Endodermal cell (in vitro differentiated cells): ENCODE measurements around the gene TCN1. TPM values are rescaled to one million over a fixed set of nuclear protein-coding genes. Genes with fewer than 3 reads are reported as not detected.
"Not testable (repeated sequence)": the region's sequence is repeated elsewhere in the genome, so short reads cannot be mapped to it uniquely, and the experiment has no call there.

Source experiments
- DNase-seq: peaks from one replicate; pipeline ENCODE4 v3.0.0-alpha.2; 2017
- H3K27ac ChIP-seq: 2 replicates; pipeline ENCODE4 v1.5.1; 2013; ENCODE audit warnings: mild to moderate bottlenecking, low read depth, low read length, moderate library complexity
- H3K27me3 ChIP-seq: 2 replicates; pipeline ENCODE4 v1.6.1; 2013; ENCODE audit warnings: mild to moderate bottlenecking, low read length, moderate library complexity; ENCODE audit not compliant: insufficient read depth, control insufficient read depth, poor library complexity, severe bottlenecking
- H3K36me3 ChIP-seq: 2 replicates; pipeline ENCODE4 v1.7.0; 2013; ENCODE audit warnings: mild to moderate bottlenecking, low read length, moderate library complexity; ENCODE audit not compliant: control insufficient read depth, insufficient read depth
- H3K4me1 ChIP-seq: one replicate; pipeline ENCODE4 v1.7.0; 2013; ENCODE audit warnings: low read length; ENCODE audit not compliant: control insufficient read depth, insufficient read depth
- H3K4me3 ChIP-seq: 2 replicates; pipeline ENCODE4 v1.5.1; 2013; ENCODE audit warnings: mild to moderate bottlenecking, low read length, moderate library complexity
- H3K9ac ChIP-seq: 2 replicates; pipeline ENCODE4 v1.6.1; 2013; ENCODE audit warnings: mild to moderate bottlenecking, low read length, moderate library complexity; ENCODE audit not compliant: poor library complexity, severe bottlenecking; ENCODE audit errors: extremely low read depth
- H3K9me3 ChIP-seq: 2 replicates; pipeline ENCODE4 v1.6.1; 2013; ENCODE audit warnings: mild to moderate bottlenecking, low read length, moderate library complexity; ENCODE audit not compliant: control insufficient read depth
- H3K27ac Mint-ChIP-seq: 2 replicates; pipeline ENCODE4 v1.8.0; 2020; ENCODE audit warnings: mixed read lengths
- H3K27me3 Mint-ChIP-seq: 2 replicates; pipeline ENCODE4 v1.8.0; 2021; ENCODE audit warnings: mild to moderate bottlenecking, mixed read lengths; ENCODE audit not compliant: insufficient read depth
- H3K36me3 Mint-ChIP-seq: 2 replicates; pipeline ENCODE4 v1.8.0; 2020; ENCODE audit warnings: low read depth, mixed read lengths
- H3K4me1 Mint-ChIP-seq: 2 replicates; pipeline ENCODE4 v1.8.0; 2020; ENCODE audit warnings: mixed read lengths
- H3K4me3 Mint-ChIP-seq: 2 replicates; pipeline ENCODE4 v1.8.0; 2020; ENCODE audit warnings: mild to moderate bottlenecking, moderate library complexity, mixed read lengths
- H3K9me3 Mint-ChIP-seq: 2 replicates; pipeline ENCODE4 v1.8.0; 2020; ENCODE audit warnings: mild to moderate bottlenecking, mixed read lengths
- WGBS, 2 experiments: methylation state at CpG; one replicate each; pipeline versions ENCODE4 v1.1.5 to v1.1.7; 2013; ENCODE audit warnings: missing lambda C conversion rate in 2 of 2, mixed read lengths in 1 of 2; ENCODE audit not compliant: insufficient coverage in 1 of 2, insufficient read length in 1 of 2; 5-methylcytosine and 5-hydroxymethylcytosine counted together
- total RNA-seq, 2 donors: library from RNA; stranded (reverse); fragmentation: NEBNext Ultra II Directional in 1 of 2; extraction: Animal tissue kit (Norgen Biotek cat#: 25700) in 1 of 2; gene quantifications; 2 replicates in 1 of 2; 3 replicates in 1 of 2; pipeline ENCODE4 v1.2.1, GENCODE V29; 2021
- TF ChIP-seq, protein P1 (sequence below): fragments of 200-600 bp; sonication (generic); conservative IDR thresholded peaks from 2 replicates; pipeline ENCODE4 v1.5.0; 2021; ENCODE audit warnings: antibody characterized with exemption, mild to moderate bottlenecking

The TCN1 gene
- total RNA-seq, 2 donors from 2014 or later, result not detected

DNA sequence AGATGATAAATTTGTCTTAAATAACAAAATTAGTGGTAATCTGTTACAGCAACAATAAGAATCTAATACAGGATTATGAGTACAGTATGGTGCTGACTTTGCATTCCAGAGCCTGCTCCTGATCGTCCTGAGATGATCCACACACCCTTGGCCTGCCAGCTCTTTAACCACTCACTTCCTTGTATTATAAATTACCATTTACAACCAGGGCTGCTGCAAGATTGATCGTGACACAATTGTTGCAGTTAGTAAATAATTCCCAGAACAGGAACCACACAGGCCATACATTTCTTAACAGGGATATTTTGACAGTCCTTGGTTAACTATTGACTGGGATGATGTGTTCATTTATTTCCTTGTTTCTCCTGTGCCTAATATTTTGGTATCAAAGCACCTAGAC is 17.2 kb downstream of the TCN1 start:
- Mint-ChIP-seq H3K4me3 (no peak overlapping the region), H3K36me3 (no peaks in the 10 kb centered on the region), H3K27ac (no peak overlapping the region), H3K4me1 (peaks cover 1% of the 10 kb centered on the region), H3K27me3 (no peaks in the 10 kb centered on the region), H3K9me3 (no peaks in the 10 kb centered on the region)
- H3K4me1 ChIP-seq, result no peaks in the 10 kb centered on the region
- H3K4me3 ChIP-seq, result no peak overlapping the region
- H3K36me3 ChIP-seq, result no peaks in the 10 kb centered on the region
- no peaks in the 10 kb centered on the region for H3K27me3 ChIP-seq
- H3K9me3 ChIP-seq, result no peaks in the 10 kb centered on the region
- no peak for DNase-seq
- TF ChIP-seq, protein P1, sequence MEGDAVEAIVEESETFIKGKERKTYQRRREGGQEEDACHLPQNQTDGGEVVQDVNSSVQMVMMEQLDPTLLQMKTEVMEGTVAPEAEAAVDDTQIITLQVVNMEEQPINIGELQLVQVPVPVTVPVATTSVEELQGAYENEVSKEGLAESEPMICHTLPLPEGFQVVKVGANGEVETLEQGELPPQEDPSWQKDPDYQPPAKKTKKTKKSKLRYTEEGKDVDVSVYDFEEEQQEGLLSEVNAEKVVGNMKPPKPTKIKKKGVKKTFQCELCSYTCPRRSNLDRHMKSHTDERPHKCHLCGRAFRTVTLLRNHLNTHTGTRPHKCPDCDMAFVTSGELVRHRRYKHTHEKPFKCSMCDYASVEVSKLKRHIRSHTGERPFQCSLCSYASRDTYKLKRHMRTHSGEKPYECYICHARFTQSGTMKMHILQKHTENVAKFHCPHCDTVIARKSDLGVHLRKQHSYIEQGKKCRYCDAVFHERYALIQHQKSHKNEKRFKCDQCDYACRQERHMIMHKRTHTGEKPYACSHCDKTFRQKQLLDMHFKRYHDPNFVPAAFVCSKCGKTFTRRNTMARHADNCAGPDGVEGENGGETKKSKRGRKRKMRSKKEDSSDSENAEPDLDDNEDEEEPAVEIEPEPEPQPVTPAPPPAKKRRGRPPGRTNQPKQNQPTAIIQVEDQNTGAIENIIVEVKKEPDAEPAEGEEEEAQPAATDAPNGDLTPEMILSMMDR, result no peak
- H3K27ac ChIP-seq, result no peak overlapping the region
- H3K9ac ChIP-seq, result no peak overlapping the region
- WGBS, 2 experiments, result 94 to 100% methylated on average over 1 to 2 of the region's 2 CpGs

- H3K9me3 Mint-ChIP-seq, H3K27ac Mint-ChIP-seq, H3K9me3 ChIP-seq, H3K27me3 ChIP-seq, H3K4me3 Mint-ChIP-seq, H3K27me3 Mint-ChIP-seq, H3K4me1 Mint-ChIP-seq, H3K4me1 ChIP-seq, DNase-seq, H3K36me3 Mint-ChIP-seq, H3K4me3 ChIP-seq, H3K9ac ChIP-seq, H3K27ac ChIP-seq, H3K36me3 ChIP-seq: not testable (repeated sequence)
- 96% methylated on average over 6 of the region's 6 CpGs; no CpG with 5 or more reads in 1 of the 2 experiments for WGBS, 2 experiments
Observed at GRCh38 chr11:59848439-59848838, 17.8 kb downstream of the TCN1 start.

DNA sequence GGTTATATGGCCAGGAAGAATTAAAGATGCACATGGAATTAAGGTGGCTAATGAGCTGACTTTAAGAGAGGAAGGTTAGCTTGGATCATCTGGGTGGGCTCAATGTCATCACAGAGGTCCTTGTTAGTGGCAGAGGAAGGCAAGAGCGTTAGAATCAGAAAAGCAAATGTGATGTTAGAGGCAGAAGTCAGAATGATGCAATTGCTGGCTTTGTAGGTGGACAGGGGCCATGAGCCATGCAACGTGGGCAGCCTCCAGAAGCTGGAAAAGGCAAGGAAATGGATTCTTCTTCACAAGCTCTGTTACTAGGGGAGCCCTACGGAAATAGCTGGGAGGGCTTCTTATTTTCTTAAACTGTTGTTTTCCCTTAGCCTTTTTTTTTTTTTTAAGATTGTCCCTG is 18.7 kb downstream of the TCN1 start:
- Histone ChIP-seq H3K27ac (no peak overlapping the region), H3K9ac (no peak overlapping the region), H3K4me3 (no peak overlapping the region), H3K27me3 (no peaks in the 10 kb centered on the region), H3K36me3 (no peaks in the 10 kb centered on the region), H3K4me1 (no peaks in the 10 kb centered on the region), H3K9me3 (no peaks in the 10 kb centered on the region)
- no peaks in the 10 kb centered on the region for H3K9me3 Mint-ChIP-seq
- no peaks in the 10 kb centered on the region for H3K27me3 Mint-ChIP-seq
- no peak overlapping the region for H3K4me3 Mint-ChIP-seq
- peaks cover 1% of the 10 kb centered on the region for H3K4me1 Mint-ChIP-seq
- DNase-seq, result no peak
- 83 to 95% methylated on average over 1 to 3 of the region's 3 CpGs for WGBS, 2 experiments
- TF ChIP-seq, protein P1, result no peak
- H3K36me3 Mint-ChIP-seq, result no peaks in the 10 kb centered on the region
- H3K27ac Mint-ChIP-seq, result no peak overlapping the region

DNA sequence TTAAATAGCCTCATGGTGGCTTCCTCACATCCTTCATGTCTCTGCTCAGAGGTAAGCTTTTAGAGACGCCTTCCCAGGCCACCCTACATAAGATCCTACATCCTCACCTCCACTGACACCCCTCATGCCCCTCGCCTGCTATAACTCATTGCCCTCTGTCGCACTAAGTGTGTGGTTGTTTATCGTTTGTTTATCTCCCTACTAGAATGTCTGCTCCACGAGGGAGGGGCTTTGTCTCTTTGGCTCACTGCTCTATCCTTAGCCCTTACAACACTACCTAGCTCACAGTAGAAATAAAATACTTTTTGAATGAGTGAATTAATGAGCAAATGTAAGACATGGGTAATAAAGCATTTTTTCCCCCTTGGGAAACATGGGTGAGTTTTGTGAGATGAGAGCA is 19.7 kb downstream of the TCN1 start:
- no peak overlapping the region for H3K4me3 Mint-ChIP-seq
- H3K4me1 ChIP-seq, result no peaks in the 10 kb centered on the region
- H3K27ac Mint-ChIP-seq, result no peak overlapping the region
- H3K36me3 ChIP-seq, result no peaks in the 10 kb centered on the region
- H3K27ac ChIP-seq, result no peak overlapping the region
- WGBS, 2 experiments, result 79 to 95% methylated on average over 2 to 4 of the region's 5 CpGs
- peaks cover 1% of the 10 kb centered on the region for H3K4me1 Mint-ChIP-seq
- no peaks in the 10 kb centered on the region for H3K27me3 ChIP-seq
- TF ChIP-seq, protein P1, result no peak
- H3K27me3 Mint-ChIP-seq, result no peaks in the 10 kb centered on the region
- no peaks in the 10 kb centered on the region for H3K9me3 Mint-ChIP-seq
- H3K9ac ChIP-seq, result no peak overlapping the region
- H3K9me3 ChIP-seq, result no peaks in the 10 kb centered on the region
- DNase-seq, result no peak
- H3K4me3 ChIP-seq, result no peak overlapping the region
- no peaks in the 10 kb centered on the region for H3K36me3 Mint-ChIP-seq
